GM21528 (cell line): ENCODE measurements around the gene BLOC1S4.
A peak's percentile ranks its signal among the peaks of the same experiment; 100 is the strongest.
"Not testable (repeated sequence)": the region's sequence is repeated elsewhere in the genome, so short reads cannot be mapped to it uniquely, and the experiment has no call there.

ENCODE experiments used
- ATAC-seq: cut with Tn5 transposase; IDR thresholded peaks from one replicate; pipeline ENCODE4 v1.9.1; 2021; ENCODE audit warnings: mild to moderate bottlenecking, moderate library complexity; ENCODE audit not compliant: unreplicated experiment, low FRiP score

Gene BLOC1S4

GRCh38 chr4:6715704-6716017 is 313 bp upstream of the BLOC1S4 start:
- peak; percentile 8 for ATAC-seq

GRCh38 chr4:6716958-6717655 is 1.1 kb downstream of the BLOC1S4 start:
- ATAC-seq, result no peak

- ATAC-seq, result no peak
Observed at GRCh38 chr4:6718932-6719610, 3.1 kb downstream of the BLOC1S4 start.

GRCh38 chr4:6719611-6720179 is 3.7 kb downstream of the BLOC1S4 start:
- ATAC-seq, result no peak

GRCh38 chr4:6720202-6720699 is 4.3 kb downstream of the BLOC1S4 start:
- ATAC-seq, result no peak

GRCh38 chr4:6721121-6721520 is 5.1 kb downstream of the BLOC1S4 start:
- no peak for ATAC-seq

GRCh38 chr4:6722891-6723290 is 6.9 kb downstream of the BLOC1S4 start:
- no peak for ATAC-seq

- ATAC-seq, result no peak
Observed at GRCh38 chr4:6723851-6724250, 7.9 kb downstream of the BLOC1S4 start.

- no peak for ATAC-seq
Observed at GRCh38 chr4:6724421-6725111, 8.6 kb downstream of the BLOC1S4 start.

- not testable (repeated sequence) for ATAC-seq
Observed at GRCh38 chr4:6725427-6725961, 9.5 kb downstream of the BLOC1S4 start.

- no peak for ATAC-seq
Observed at GRCh38 chr4:6727081-6727942, 11.3 kb downstream of the BLOC1S4 start.

- no peak for ATAC-seq
Observed at GRCh38 chr4:6727943-6728250, 11.9 kb downstream of the BLOC1S4 start.

- no peak for ATAC-seq
Observed at GRCh38 chr4:6728320-6729029, 12.5 kb downstream of the BLOC1S4 start.

- no peak for ATAC-seq
Observed at GRCh38 chr4:6730603-6731317, 14.8 kb downstream of the BLOC1S4 start.

GRCh38 chr4:6731318-6731675 is 15.3 kb downstream of the BLOC1S4 start:
- no peak for ATAC-seq

GRCh38 chr4:6731780-6732179 is 15.8 kb downstream of the BLOC1S4 start:
- ATAC-seq, result no peak

GRCh38 chr4:6732441-6733357 is 16.7 kb downstream of the BLOC1S4 start:
- ATAC-seq, result no peak
